GM12875 (cell line): ENCODE data around the gene RPS23.
A peak's percentile ranks its signal among the peaks of the same experiment; 100 is the strongest.

Experiments used
- H3K4me3 ChIP-seq: one replicate; pipeline ENCODE4 v1.5.1; 2011; ENCODE audit warnings: low read depth, low read length, control low read depth
- TF ChIP-seq, protein P1 (sequence below): IDR thresholded peaks from 2 replicates; pipeline ENCODE4 v1.5.1; 2011; ENCODE audit warnings: low read depth, mild to moderate bottlenecking, control low read depth, inconsistent platforms, low read length, moderate library complexity, borderline replicate concordance; ENCODE audit not compliant: insufficient read depth

Gene RPS23

DNA sequence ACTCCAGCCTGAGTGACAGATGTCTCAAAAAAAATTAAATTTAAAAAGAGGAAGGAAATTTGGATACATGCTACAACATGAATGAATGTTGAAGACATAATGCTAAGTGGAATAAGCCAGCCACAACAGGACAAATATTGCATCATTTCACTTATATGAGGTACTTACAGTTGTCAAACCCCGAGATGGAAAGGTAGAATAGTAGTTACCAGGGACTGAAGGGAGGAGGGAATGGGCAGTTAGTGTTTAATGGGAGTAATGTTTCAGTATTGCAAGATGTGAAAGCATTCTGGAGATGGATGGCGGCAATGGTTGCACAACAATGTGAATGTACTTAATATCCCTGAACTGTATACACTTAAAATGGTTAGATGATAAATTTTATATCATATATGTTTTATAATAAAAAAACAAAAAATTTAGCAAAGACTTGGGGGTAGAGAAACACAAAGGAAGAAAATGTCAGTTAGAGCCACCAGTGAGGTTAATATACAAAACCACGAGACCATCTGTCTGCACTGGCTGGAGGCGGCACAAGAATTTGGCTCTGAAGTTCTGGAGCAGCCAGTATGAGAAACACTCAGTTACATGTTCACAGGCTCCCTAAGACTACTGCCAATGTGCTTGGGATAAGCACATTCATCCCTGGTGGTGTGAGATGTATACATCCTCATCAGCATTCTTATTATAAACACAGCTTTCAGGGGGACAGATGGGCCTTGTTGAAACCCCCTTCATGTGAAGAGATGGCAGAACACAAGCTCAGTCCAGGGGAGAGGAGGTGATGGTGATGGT, 37.0 kb upstream of the RPS23 start:
- no peak overlapping the region for H3K4me3 ChIP-seq
- TF ChIP-seq, protein P1, sequence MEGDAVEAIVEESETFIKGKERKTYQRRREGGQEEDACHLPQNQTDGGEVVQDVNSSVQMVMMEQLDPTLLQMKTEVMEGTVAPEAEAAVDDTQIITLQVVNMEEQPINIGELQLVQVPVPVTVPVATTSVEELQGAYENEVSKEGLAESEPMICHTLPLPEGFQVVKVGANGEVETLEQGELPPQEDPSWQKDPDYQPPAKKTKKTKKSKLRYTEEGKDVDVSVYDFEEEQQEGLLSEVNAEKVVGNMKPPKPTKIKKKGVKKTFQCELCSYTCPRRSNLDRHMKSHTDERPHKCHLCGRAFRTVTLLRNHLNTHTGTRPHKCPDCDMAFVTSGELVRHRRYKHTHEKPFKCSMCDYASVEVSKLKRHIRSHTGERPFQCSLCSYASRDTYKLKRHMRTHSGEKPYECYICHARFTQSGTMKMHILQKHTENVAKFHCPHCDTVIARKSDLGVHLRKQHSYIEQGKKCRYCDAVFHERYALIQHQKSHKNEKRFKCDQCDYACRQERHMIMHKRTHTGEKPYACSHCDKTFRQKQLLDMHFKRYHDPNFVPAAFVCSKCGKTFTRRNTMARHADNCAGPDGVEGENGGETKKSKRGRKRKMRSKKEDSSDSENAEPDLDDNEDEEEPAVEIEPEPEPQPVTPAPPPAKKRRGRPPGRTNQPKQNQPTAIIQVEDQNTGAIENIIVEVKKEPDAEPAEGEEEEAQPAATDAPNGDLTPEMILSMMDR, result no peak

DNA sequence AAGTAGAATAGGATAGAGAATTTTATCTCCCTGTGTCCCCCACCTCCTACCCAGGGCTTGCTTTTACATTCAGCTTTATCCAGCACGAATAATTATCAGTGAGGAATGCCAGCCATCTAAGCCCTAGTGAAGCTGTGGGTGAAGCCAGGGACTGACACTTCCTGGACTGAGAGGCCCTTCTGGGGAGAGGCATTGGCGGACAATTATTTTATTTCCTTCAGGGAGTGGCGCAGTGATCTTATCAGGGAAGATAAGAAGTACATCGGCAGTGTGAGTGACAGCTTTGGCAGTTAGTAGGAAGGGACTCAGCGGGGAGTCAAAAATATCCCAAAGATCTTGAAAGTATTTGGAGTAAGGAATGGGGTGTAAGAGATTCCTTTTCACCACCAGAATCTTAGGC, 34.9 kb upstream of the RPS23 start:
- TF ChIP-seq, protein P1, result no peak
- H3K4me3 ChIP-seq, result no peak overlapping the region

DNA sequence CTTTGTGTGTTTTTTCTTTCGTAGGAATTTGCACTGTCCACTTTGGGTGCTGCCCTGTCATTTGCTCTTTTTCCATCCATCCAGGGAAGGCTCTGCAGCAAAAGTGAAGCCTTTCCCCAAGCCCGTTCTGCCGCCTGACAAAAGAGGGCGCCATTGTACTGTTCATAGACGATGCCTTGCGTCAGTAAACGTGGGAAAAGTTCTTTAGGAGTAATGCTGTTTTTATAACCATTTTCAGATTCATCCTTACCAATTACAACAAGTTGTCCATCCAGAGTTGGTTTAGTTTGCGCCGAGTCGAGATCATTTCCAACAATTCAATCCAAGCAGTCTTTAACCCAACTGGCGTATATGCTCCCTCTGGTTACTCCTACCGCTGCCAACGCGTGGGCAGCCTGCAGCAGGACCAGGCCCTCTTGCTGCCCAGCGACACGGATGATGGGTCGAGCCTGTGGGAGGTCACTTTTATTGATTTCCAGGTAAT, 34.3 kb upstream of the RPS23 start:
- no peak overlapping the region for H3K4me3 ChIP-seq
- TF ChIP-seq, protein P1, result peak; percentile 72

DNA sequence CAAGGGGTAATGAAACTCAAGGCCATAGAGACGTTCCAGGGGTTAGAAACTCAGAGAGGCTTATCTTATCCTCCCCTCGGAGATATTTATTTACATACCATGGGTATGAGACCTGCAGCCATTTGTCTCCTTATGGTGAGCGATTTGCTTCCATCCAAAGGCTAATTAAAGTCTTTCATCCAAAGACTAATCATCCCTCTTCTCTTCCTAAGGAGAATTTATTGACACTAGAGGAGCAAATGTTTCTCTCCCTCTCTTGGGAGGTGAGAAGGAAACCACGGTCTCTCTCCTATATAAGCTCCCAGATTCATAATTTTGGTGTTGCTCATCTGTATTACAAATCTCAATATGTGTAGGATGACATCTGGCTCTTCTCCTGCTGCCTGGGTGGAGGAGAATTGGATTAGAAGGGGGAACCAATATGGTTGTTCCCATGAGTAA, 31.0 kb upstream of the RPS23 start:
- no peak overlapping the region for H3K4me3 ChIP-seq
- TF ChIP-seq, protein P1, result no peak

DNA sequence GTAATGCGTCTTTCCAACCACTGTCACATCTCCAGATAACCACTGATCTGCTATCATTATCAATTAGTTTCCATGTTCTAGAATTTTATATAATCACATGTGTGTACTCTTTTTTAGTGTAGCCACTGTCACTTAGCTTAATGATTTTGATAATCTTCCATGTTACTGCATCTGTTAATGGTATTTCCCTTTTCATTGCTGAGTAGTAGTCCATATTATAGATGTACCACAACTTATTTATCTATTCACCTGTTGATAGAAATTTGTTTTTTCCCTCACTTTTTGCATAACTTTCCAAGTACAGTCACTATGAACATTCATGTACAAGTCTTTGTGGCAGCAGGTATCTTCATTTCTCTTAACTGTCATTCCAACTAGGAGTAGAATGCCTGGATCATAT, 30.3 kb upstream of the RPS23 start:
- H3K4me3 ChIP-seq, result no peak overlapping the region
- TF ChIP-seq, protein P1, result no peak

DNA sequence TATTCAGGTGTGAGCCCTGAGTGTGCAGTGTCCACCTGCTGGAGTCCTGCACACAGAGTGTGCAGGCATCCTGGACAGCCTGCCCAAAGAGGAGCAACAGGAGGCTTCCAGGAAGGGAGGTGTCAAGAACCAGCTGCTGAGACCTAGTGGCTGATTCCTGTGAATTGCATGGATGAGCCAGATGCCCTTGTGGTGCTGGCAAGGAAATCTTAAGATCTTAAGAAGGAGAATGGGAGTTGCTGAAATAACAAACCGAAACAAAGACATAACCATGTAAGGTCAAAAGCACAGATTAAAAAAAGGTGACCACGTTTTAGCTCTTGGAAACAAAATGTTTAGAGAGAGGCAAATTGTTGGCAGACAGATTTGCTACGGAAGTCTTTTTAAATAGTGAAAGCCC, 29.3 kb upstream of the RPS23 start:
- H3K4me3 ChIP-seq, result no peak overlapping the region
- TF ChIP-seq, protein P1, result no peak

DNA sequence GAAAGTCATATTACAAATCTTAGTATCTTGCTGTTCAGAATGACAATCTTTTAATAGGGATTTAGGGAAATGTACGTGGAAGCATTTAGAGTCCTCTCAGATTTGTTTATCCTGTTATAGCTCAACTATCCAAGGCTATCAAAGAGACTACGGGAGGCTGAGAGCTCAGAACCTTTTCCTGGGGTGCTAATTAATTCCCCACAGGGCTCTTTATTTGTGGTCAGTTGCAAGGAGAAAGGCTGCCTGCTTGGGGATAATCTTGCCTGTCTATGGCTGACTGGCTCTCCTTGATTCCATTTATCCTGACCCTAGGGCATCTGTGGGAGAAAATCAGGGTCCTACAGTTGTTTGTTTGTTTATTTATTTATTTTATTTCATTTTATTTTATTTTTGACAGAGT, 28.0 kb upstream of the RPS23 start:
- TF ChIP-seq, protein P1, result no peak
- H3K4me3 ChIP-seq, result no peak overlapping the region
